ENCODE results near the gene NTM. TPM values are rescaled to one million over a fixed set of nuclear protein-coding genes. Genes with fewer than 3 reads are reported as not detected.

NTM gene
- total RNA-seq, 1 donor from 2014 or later: 82.7 TPM

- Mint-ChIP-seq H3K4me1 (ENCODE audit: unreplicated experiment) (peaks cover 54% of the 10 kb centered on the region), H3K27ac (ENCODE audit: unreplicated experiment) (no peak overlapping the region), H3K36me3 (ENCODE audit: unreplicated experiment) (no peaks in the 10 kb centered on the region), H3K9me3 (ENCODE audit: unreplicated experiment) (no peaks in the 10 kb centered on the region), H3K4me3 (ENCODE audit: unreplicated experiment) (no peak overlapping the region), H3K27me3 (ENCODE audit: unreplicated experiment) (no peaks in the 10 kb centered on the region)
- TF ChIP-seq CTCF (IDR thresholded peaks at IDR 0.05): no peak
- no peak for DNase-seq (ENCODE audit: extremely low spot score, unreplicated experiment)
These were observed 652.5 kb downstream of the NTM start for GRCh38 chr11:132022733-132023478.

GRCh38 chr11:132024587-132025295, 654.3 kb downstream of the NTM start:
- Mint-ChIP-seq H3K4me1 (ENCODE audit: unreplicated experiment) (peaks cover 61% of the 10 kb centered on the region), H3K36me3 (ENCODE audit: unreplicated experiment) (no peaks in the 10 kb centered on the region), H3K4me3 (ENCODE audit: unreplicated experiment) (no peak overlapping the region), H3K27ac (ENCODE audit: unreplicated experiment) (peak overlapping the region; percentile 87), H3K27me3 (ENCODE audit: unreplicated experiment) (no peaks in the 10 kb centered on the region), H3K9me3 (ENCODE audit: unreplicated experiment) (no peaks in the 10 kb centered on the region)
- no peak for TF ChIP-seq CTCF (IDR thresholded peaks at IDR 0.05)
- DNase-seq (ENCODE audit: extremely low spot score, unreplicated experiment): no peak

- no peak overlapping the region for H3K4me3 Mint-ChIP-seq (ENCODE audit: unreplicated experiment)
- no peak for TF ChIP-seq CTCF (IDR thresholded peaks at IDR 0.05)
These were observed 656.3 kb downstream of the NTM start for GRCh38 chr11:132026746-132027145.

GRCh38 chr11:132028380-132029240, 658.2 kb downstream of the NTM start:
- Mint-ChIP-seq H3K27ac (ENCODE audit: unreplicated experiment) (no peak overlapping the region), H3K4me3 (ENCODE audit: unreplicated experiment) (no peak overlapping the region), H3K9me3 (ENCODE audit: unreplicated experiment) (no peaks in the 10 kb centered on the region), H3K27me3 (ENCODE audit: unreplicated experiment) (no peaks in the 10 kb centered on the region), H3K36me3 (ENCODE audit: unreplicated experiment) (no peaks in the 10 kb centered on the region), H3K4me1 (ENCODE audit: unreplicated experiment) (peaks cover 54% of the 10 kb centered on the region)
- peak; percentile 58 for TF ChIP-seq CTCF (IDR thresholded peaks at IDR 0.05)
- no peak for DNase-seq (ENCODE audit: extremely low spot score, unreplicated experiment)

More at GRCh38 chr11:132026746-132027145, 656.3 kb downstream of the NTM start:
- Mint-ChIP-seq H3K27me3 (ENCODE audit: unreplicated experiment) (no peaks in the 10 kb centered on the region), H3K4me1 (ENCODE audit: unreplicated experiment) (peaks cover 50% of the 10 kb centered on the region), H3K27ac (ENCODE audit: unreplicated experiment) (no peak overlapping the region), H3K9me3 (ENCODE audit: unreplicated experiment) (no peaks in the 10 kb centered on the region), H3K36me3 (ENCODE audit: unreplicated experiment) (no peaks in the 10 kb centered on the region)
- DNase-seq (ENCODE audit: extremely low spot score, unreplicated experiment): no peak

Measured in osteocyte (in vitro differentiated cells).